Astrocyte of the cerebellum (primary cell): ENCODE data around the gene NDRG3.

Experiments
- DNase-seq: peaks from one replicate; pipeline ENCODE4 v3.0.0-alpha.2; 2011; ENCODE audit warnings: low read depth
- H3K4me3 ChIP-seq: 2 replicates; pipeline ENCODE4 v1.5.1; 2011; ENCODE audit warnings: mild to moderate bottlenecking, low read depth, low read length, moderate library complexity
- in situ Hi-C: cut with HindIII; loops from 2 replicates; pipeline ENCODE4 v1.10.0; 2017; ENCODE audit warnings: low sequenced_read_pairs
- TF ChIP-seq, protein P1 (sequence below): IDR thresholded peaks from 2 replicates; pipeline ENCODE4 v1.5.1; 2012; ENCODE audit warnings: low read length, low read depth, moderate library complexity, mild to moderate bottlenecking; ENCODE audit errors: missing control alignments

The NDRG3 gene

DNA sequence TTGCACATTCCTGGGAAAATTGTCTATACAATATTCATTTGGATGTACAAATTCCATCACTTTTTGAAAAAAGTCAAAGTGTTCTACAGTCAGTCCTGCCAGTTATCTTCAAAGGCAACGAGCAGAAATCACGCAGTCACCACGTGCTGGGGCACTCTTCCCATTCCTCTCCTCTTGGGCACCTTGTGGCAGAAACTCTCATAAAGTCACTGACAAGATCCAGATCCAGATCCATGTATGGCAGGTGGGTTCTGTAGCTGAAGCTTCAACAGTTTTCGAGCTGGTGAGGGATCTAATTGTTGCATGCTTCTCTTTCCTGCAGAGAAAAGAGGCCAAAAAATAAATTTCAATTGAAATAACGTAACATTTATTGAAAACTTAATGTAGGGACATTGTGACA, 6.7 kb upstream of the NDRG3 start:
- DNase-seq = no peak
- TF ChIP-seq, protein P1, sequence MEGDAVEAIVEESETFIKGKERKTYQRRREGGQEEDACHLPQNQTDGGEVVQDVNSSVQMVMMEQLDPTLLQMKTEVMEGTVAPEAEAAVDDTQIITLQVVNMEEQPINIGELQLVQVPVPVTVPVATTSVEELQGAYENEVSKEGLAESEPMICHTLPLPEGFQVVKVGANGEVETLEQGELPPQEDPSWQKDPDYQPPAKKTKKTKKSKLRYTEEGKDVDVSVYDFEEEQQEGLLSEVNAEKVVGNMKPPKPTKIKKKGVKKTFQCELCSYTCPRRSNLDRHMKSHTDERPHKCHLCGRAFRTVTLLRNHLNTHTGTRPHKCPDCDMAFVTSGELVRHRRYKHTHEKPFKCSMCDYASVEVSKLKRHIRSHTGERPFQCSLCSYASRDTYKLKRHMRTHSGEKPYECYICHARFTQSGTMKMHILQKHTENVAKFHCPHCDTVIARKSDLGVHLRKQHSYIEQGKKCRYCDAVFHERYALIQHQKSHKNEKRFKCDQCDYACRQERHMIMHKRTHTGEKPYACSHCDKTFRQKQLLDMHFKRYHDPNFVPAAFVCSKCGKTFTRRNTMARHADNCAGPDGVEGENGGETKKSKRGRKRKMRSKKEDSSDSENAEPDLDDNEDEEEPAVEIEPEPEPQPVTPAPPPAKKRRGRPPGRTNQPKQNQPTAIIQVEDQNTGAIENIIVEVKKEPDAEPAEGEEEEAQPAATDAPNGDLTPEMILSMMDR = no peak
- H3K4me3 ChIP-seq = no peak overlapping the region
- in situ Hi-C loops = loop anchor here (25.0 kb wide), 2 partner anchors 190 to 265 kb away; partner anchors contain the start of gene TGIF2

DNA sequence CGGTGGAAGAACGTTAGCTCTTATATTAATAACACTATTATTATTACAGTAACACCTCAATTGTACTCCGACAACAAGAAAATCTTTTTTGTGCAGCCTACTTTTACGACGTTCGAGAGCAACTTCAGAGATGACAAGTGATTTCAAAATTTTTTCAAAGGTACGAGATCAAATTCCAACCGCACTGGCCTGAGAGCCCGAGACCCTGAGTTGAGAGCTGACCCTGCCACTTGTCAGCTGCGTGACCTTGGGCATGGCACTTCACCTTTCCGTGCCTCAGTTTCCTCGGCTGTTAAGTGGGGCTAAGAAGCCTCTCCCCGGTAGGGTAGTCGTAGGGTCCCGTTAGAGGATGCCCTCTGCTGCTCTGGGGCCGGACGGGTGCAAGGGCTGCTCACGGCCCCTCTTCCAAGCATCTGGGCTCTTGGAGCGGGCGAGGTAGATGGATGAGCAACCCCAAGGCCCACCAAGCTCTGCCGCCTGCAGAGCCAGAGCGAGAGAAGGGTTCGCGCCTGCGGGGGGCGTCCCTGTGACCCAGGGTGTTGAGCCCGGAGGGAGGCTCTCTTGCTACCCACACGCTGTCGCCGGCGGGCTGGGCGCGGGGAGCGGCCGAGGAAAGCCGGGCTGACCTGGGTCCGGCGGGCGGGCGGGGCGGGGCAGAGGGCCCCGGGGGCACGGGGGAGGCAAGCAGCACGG, 510 bp downstream of the NDRG3 start:
- DNase-seq = no peak
- TF ChIP-seq, protein P1 = no peak
- H3K4me3 ChIP-seq = peak overlapping the region; percentile 72
- in situ Hi-C loops = no loop called here

DNA sequence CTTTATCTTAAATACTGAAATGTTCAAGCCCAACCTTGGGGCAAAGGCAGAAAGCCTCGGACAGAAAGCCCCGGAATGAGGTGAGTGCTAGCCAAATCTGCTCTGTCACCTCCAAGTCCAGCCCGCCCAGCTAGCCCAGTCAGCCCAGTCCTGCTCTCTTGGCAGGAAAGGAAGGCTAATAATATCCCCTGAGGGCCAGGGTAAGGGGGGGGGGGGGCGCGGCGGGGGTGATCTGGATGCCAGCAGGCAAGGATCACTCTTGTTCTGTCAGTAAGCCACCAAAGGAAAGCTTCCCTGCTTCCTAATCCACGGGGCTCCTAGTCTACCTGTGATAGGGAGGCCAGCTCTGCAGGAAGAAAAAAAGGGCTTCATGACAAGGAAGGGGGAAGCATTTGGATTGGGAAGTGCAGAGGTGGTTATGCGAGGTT, 1.1 kb downstream of the NDRG3 start:
- peak overlapping the region; percentile 72 for H3K4me3 ChIP-seq
- no peak for DNase-seq
- in situ Hi-C loops = loop anchor here (5.0 kb wide), 1 partner anchor 102 kb away; no protein-coding TSS in a partner anchor
- TF ChIP-seq, protein P1 = no peak

DNA sequence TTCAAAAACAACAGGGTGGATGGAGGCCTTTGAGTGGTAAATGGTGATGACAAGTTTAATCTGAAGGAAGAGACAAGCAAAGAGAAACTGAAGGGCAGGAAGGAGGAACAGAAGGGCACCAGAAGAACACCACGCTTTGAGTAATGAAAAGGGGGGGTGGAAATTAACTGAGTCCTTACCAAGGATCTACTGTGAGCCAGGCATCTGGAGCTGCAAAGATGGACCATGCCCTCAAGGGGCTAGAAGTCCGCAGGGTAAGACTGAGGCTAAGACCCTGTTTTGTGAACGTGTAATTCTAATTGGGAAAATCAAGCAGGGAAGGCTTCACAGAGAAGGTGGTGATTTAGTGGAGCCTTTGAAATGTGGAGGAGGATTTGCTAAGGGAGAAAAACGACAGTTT, 1.6 kb downstream of the NDRG3 start:
- H3K4me3 ChIP-seq = peak overlapping the region; percentile 72
- in situ Hi-C loops = loop anchor here (5.0 kb wide), 1 partner anchor 102 kb away; no protein-coding TSS in a partner anchor
- no peak for DNase-seq
- TF ChIP-seq, protein P1 = no peak

DNA sequence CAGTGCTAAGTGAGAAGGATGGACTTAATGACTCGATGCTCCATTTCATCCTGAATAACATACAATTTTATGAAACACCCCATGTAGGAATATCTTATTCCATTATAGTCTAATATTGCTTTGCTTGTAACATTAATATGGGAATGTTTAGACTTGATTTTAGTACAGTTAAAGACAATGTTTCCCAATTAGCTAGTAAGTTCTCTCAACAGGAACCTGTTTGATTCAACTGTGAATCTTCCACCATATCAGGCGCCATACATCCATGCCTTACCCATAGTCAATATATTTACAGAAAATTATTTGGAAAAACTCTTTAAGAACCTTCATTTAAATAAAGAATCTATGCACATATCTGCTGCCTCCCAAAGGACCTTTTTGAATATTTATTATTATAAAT, 3.3 kb downstream of the NDRG3 start:
- no peak overlapping the region for H3K4me3 ChIP-seq
- no peak for DNase-seq
- TF ChIP-seq, protein P1 = no peak
- in situ Hi-C loops = loop anchor here (5.0 kb wide), 1 partner anchor 100 kb away; no protein-coding TSS in a partner anchor

DNA sequence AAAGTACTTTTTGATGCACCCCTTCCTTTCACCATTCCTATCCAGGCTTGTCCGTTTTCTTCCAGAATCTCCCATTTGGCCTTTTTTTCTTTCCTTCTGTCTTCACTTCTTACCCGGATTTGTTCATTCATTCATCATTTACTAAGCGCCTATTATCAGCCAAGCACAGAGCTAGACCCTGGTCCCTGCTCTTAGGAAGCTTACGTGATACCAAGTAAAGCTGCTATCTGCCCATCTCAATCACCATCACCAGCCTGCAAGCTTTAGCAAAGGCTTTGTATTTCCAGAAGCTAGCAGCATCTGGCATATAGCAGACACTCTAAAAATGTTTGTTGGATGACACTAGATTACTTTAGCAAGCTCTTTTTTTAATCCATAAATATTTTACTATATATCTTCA, 4.8 kb downstream of the NDRG3 start:
- DNase-seq = no peak
- TF ChIP-seq, protein P1 = no peak
- in situ Hi-C loops = loop anchor here (5.0 kb wide), 1 partner anchor 99 kb away; no protein-coding TSS in a partner anchor
- H3K4me3 ChIP-seq = no peak overlapping the region
